HT-29 (cell line): ENCODE results near the gene ATP2C2. TPM values are rescaled to one million over a fixed set of nuclear protein-coding genes. Genes with fewer than 3 reads are reported as not detected.
"Not testable (repeated sequence)": the region's sequence is repeated elsewhere in the genome, so short reads cannot be mapped to it uniquely, and the experiment has no call there.

Experiments used
- DNase-seq: peaks from one replicate; pipeline ENCODE4 v3.0.0-alpha.2; 2015; ENCODE audit warnings: low spot score
- total RNA-seq: library from RNA; depleted of rRNA; stranded (reverse); fragments of >200 nt; shearing (Covaris generic); gene quantifications from 2 replicates; pipeline ENCODE4 v1.2.3, GENCODE V29; 2014; rRNA removed

The ATP2C2 gene, protein sequence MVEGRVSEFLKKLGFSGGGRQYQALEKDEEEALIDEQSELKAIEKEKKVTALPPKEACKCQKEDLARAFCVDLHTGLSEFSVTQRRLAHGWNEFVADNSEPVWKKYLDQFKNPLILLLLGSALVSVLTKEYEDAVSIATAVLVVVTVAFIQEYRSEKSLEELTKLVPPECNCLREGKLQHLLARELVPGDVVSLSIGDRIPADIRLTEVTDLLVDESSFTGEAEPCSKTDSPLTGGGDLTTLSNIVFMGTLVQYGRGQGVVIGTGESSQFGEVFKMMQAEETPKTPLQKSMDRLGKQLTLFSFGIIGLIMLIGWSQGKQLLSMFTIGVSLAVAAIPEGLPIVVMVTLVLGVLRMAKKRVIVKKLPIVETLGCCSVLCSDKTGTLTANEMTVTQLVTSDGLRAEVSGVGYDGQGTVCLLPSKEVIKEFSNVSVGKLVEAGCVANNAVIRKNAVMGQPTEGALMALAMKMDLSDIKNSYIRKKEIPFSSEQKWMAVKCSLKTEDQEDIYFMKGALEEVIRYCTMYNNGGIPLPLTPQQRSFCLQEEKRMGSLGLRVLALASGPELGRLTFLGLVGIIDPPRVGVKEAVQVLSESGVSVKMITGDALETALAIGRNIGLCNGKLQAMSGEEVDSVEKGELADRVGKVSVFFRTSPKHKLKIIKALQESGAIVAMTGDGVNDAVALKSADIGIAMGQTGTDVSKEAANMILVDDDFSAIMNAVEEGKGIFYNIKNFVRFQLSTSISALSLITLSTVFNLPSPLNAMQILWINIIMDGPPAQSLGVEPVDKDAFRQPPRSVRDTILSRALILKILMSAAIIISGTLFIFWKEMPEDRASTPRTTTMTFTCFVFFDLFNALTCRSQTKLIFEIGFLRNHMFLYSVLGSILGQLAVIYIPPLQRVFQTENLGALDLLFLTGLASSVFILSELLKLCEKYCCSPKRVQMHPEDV
- 67.9 and 72.4 TPM in 2 replicates for total RNA-seq

- DNase-seq: peak; percentile 88
Measured at GRCh38 chr16:84368308-84368996, at the start of gene ATP2C2. ATP2C2 (plus strand) TSS chr16:84368538; CDS start chr16:84368616, 78 bp downstream.

GRCh38 chr16:84319146-84319760 lies 49.1 kb upstream of the ATP2C2 start:
- DNase-seq: no peak

DNA sequence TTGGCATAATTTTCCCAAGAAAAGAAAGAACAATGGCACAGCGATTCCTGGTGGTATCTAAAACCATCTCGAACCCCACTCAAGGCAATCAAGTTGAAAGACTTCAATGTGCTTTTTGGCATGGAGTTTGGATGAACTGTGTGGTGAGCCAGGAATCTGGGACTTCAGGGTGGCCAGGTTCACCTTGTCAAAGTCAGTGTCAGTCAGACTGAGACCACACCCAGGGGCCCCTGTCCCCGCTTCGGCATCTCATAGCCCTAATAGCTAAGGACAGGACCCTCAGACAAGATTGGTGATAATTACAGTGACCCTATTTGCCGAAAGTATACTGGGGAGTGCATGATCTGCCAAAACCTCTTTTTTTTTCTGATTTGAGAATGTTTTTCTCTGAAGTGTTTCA lies 47.8 kb upstream of the ATP2C2 start:
- no peak for DNase-seq

DNA sequence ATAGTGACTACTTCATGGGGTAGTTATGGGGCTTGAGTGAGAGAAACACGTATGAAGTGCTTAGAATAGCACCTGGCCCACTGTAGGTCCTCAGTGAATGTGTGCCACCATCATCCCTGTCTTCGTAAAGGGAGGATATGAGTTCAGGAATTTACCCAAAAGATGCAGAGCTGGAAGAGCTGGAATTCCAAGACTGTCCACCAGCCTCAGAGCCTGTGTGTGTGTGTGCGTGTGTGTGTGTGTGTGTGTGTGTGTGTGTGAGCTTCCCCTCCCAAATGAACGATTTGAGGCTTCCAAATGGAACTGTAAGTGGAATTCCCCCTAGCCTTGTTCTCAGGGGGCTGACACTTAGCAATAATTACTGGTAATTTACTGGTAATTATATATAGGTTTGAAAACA lies 46.4 kb upstream of the ATP2C2 start:
- DNase-seq: no peak

DNA sequence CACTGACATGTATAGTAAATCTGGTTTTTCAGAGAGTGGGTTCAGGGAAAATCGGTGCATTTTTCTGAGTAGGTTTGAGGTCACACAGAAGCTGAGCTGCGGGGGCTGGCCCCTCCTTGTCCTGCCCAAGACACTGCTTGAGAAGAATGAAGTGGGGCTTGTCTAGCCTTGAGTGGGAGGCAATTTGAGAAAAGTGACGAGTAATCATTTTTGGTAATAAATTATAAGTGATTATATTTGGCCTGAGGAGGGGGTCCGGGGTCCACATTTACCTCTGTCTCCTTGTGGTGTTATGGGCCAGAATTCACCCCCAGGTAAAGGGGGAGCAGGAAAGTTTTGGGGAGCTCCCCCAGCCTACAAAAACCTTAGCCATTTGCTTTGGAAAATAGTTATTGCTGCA lies 45.6 kb upstream of the ATP2C2 start:
- no peak for DNase-seq

DNA sequence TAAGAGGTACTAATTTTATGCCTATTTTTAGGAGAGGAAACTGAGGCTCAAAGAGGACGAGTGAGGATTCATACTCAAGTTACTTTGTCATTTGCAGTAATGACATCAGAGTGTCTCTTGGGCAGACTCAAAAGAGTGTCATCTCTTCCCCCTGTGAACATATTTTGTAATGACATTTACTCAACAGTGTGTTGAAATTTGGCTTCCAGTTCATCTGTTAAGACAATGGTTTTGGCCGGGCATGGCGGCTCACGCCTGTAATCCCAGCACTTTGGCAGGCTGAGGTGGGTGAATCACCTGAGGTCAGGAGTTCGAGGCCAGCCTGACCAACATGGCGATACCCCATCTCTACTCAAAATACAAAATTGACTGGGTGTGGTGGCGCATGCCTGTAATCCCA lies 44.7 kb upstream of the ATP2C2 start:
- DNase-seq: no peak

DNA sequence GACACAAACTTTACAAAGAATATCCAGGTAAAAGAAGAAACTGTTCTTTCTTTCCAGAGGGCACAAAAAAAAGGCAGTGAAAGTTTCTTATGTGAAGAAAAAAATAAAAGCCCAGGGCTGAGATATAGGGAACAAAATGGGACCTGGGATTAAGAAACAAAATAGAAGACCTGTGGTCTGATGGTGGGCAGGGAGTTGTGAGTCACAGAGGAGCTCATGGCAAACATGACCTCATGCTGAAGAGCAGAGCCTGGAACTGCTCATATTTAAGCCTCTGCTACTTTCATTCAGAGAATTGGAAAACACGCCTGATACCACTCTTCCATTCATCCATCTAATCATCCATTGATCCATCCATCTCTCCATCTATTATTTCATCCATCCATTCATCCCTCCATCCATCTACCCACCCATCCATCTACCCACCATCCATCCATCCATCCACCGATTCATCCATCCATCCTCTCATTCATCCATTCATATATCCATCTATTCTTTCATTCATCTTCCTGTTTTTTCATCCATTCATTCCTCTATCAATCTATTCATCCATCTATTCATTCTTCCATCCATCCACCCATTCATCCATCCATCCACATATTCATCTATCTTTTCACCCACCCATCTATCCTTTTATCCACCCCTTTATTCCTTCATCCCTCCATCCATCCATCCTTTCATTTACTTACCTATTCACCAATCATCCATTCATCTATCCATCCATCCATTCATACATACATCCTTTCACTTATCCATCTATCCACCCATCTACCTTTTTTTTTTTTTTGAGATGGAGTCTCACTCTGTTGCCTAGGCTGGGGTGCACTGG lies 43.7 kb upstream of the ATP2C2 start:
- no peak for DNase-seq

DNA sequence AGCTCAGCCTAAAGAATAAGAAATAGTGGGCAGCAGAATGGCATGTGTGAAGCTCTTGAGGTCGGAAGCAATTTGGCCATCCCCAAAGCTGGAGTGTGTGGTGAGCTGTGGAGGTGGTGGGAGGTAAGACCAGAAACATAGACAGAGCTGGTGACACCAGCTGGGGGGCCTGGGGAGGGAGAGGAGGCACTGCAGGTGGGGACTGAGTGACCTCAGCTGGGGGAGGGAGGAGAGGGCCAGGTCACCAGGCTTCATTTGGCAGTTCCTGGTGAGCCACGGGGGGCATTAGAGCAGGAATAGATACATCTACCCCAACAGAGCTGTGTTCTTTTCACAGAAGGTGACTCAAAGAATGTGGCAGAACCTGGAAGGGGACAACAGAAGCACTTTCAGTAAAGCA lies 41.8 kb upstream of the ATP2C2 start:
- no peak for DNase-seq

GRCh38 chr16:84327926-84328505 lies 40.3 kb upstream of the ATP2C2 start:
- DNase-seq: no peak

DNA sequence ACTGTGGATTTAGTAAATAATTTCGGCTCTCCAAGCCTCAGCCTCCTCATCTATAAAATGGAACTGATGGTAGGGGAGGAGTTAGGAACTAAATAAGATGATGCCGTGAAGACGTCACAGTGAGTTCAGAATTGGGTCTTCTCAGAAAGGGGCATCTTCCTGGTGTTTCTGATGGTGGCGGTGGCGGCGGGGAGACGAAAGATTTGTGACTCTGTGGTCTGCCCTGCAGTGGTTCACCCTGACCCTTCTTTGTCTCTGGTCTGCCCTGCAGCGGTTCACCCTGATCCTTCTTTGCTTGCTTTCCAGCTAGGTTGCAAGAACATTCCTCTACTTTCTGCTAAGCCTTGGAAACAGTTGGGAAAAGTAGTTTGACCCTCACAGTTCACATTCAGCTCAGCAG lies 39.3 kb upstream of the ATP2C2 start:
- DNase-seq: no peak

DNA sequence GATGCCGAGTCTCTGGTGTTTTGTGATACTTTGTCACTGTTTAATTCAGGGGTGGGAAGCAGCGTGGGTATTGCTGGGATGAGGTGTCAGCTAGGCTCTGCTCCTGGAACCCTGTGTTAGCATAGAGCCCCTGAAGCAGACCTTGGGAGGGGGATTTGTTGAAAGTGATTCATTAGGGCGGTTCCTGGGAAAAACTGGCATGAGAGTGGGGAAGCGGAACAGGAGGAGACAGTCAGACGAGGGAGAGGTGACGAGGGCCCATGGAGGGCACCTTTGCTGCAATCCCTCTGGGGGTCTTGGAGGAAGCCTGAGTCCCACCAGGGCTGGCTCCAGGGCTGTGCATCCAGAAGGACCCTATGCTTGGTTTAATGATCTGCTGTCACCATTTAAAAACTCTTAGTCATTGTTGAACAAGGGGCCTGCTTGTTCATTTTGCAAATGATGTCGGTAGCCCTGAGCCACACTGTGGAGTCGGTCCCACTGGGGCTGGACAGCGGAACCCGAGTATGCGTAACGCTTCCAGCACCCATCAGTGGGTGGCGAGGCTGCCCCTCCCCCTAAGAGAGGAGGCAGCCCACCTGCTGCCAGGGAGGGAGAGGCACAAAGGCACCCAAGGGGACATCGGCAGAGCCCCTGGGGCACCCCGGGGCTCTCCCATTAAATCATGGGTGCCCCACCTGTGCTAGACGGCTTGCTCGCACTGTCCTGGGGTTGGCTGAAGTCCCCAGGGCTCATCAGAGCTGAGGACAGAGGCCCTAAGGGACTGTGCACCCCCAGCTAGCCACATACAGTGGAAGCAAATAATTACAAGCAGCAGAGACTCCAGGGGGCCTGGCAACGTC lies 38.3 kb upstream of the ATP2C2 start:
- DNase-seq: no peak

DNA sequence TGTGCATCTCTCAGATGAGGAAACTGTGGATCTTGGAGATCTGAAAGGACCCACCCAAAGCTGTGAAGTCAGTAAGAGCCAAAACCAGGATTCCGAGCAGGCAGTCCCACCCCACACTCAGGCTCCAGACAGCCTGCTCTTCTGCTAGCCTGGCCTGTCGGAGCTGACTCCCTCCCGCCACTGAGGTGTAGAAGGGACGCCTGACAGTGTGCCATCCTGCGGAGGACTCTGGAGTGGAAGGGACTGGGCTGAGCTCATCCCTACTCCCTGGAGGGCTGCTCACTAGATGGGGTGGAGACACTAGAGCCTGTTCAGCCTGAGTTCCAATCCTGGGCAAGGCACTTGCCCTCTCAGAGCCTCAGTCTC lies 37.7 kb upstream of the ATP2C2 start:
- no peak for DNase-seq

GRCh38 chr16:84331998-84332780 lies 36.1 kb upstream of the ATP2C2 start:
- no peak for DNase-seq

- DNase-seq: peak; percentile 43
Measured at GRCh38 chr16:84332975-84333684, 35.2 kb upstream of the ATP2C2 start.

GRCh38 chr16:84334058-84334457 lies 34.3 kb upstream of the ATP2C2 start:
- no peak for DNase-seq

DNA sequence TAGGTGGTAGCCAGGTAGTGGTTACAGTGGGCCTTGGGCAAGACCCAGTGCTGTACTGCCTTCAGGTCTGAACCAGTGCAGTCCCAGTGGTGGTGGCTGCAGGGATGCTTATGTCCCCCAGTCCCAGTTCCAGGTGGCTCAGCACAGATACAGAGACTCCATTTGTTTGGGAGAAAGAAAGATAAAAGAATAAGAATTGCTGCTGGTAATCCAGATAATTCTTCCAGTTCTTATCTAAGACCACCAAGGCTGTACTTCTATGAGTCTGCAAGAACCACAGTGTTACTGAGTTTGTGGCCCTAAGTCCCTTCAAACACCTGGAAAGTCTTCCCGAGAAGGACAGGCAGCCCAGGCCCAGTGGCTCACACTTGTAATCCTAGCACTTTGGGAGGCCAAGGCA lies 33.9 kb upstream of the ATP2C2 start:
- no peak for DNase-seq

DNA sequence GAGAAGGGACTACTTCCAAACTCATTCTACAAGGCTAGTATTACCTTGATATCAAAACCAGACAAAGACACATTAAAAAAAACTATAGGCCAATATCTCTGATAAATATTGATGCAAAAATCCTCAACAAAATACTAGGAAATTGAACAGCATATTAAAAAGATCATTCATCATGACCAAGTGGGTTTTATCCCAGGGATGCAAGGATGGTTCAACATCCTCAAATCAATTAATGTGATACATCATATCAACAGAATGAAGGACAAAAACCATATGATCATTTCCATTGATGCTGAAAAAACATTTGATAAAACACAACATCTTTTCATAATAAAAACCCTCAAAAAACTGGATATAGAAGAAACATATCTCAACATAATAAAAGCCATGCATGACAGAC lies 31.1 kb upstream of the ATP2C2 start:
- not testable (repeated sequence) for DNase-seq

DNA sequence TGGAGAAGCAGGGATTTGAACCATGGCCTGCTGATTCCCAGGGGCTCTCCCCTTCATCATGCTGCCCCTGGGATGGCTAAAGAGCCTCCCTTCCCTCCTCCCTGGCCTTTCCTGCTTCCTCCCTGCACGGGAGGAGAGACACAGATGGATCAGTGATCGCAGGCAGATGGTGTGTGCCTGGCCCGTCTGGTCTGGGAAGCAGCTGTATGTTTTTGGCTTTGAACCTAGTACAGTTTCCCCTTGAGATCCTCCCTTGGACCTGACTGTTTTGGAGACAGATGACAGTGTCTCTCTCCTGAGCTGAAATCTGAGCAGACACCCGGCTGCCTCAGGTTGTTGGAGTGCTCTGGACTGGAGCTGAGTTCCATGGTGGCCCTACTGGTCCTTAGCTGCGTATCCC lies 29.0 kb upstream of the ATP2C2 start:
- DNase-seq: no peak
